HCT116 (cell line): ENCODE data around the gene CDC42EP4.

Experiments used
- CBX3 ChIP-seq: IDR thresholded peaks from 2 replicates; pipeline ENCODE4 v1.6.1; 2012; ENCODE audit warnings: low read depth
- EZH2 ChIP-seq: fragments of 200-600 bp; sonication (generic); IDR thresholded peaks from 2 replicates; pipeline ENCODE4 v1.6.1; 2017; ENCODE audit warnings: antibody characterized with exemption, mixed run types
- POLR2A ChIP-seq: IDR thresholded peaks from 2 replicates; pipeline ENCODE4 v1.7.0; 2011; ENCODE audit warnings: borderline replicate concordance; ENCODE audit not compliant: insufficient read depth, insufficient read length; ENCODE audit errors: extremely low read depth
- POLR2AphosphoS5 ChIP-seq: IDR thresholded peaks from 2 replicates; pipeline ENCODE4 v1.6.1; 2011; ENCODE audit warnings: mild to moderate bottlenecking, low read depth, low read length, moderate library complexity
- RAD21 ChIP-seq: IDR thresholded peaks from 2 replicates; pipeline ENCODE4 v1.6.1; 2012; ENCODE audit warnings: low read depth, mild to moderate bottlenecking
- TCF7L2 ChIP-seq: IDR thresholded peaks from 2 replicates; pipeline ENCODE4 v1.7.0; 2011; ENCODE audit warnings: borderline replicate concordance, inconsistent platforms; ENCODE audit not compliant: insufficient read depth, insufficient read length; ENCODE audit errors: extremely low read depth
- ZNF274 ChIP-seq: fragments of 200-500 bp; sonication (Bioruptor generic); IDR thresholded peaks from 2 replicates; pipeline ENCODE4 v1.6.1; 2014; ENCODE audit warnings: mild to moderate bottlenecking, low read depth, low read length, inconsistent platforms
- TF ChIP-seq, protein P1 (sequence below), 3 experiments: fragments of 200-600 bp in 1 of 3; sonication (generic) in 1 of 3; IDR thresholded peaks in 2 of 3; conservative IDR thresholded peaks in 1 of 3; 2 replicates each; pipeline ENCODE4 v1.5.1; 2012 to 2017; ENCODE audit warnings: low read depth in 2 of 3, low read length in 2 of 3, antibody characterized with exemption in 1 of 3, borderline replicate concordance in 1 of 3, control low read depth in 1 of 3, mild to moderate bottlenecking in 1 of 3, mixed read lengths in 1 of 3, mixed run types in 1 of 3, moderate library complexity in 1 of 3; ENCODE audit not compliant: insufficient read depth in 1 of 3
- TF ChIP-seq, protein P2 (sequence below): IDR thresholded peaks from 2 replicates; pipeline ENCODE4 v1.6.1; 2012; ENCODE audit warnings: low read depth

DNA sequence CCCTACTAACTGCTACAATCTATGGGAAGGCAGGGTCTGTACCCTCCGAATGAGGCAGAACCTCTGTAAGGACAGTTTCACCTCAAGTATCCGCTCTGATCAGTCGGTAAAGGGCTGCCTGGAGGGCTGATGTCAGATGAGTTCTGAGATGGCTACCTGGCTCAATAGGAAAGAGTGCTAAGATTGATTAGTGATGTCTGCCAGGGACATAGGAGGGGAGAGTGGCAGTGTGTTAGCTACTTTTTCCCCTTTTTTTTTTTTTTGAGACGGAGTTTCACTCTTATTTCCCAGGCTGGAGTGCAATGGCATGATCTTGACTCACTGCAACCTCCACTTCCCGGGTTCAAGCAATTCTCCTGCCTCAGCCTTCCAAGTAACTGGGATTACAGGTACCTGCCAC lies 39.1 kb upstream of the CDC42EP4 start:
- no peak for TF ChIP-seq EZH2
- TF ChIP-seq, protein P1, sequence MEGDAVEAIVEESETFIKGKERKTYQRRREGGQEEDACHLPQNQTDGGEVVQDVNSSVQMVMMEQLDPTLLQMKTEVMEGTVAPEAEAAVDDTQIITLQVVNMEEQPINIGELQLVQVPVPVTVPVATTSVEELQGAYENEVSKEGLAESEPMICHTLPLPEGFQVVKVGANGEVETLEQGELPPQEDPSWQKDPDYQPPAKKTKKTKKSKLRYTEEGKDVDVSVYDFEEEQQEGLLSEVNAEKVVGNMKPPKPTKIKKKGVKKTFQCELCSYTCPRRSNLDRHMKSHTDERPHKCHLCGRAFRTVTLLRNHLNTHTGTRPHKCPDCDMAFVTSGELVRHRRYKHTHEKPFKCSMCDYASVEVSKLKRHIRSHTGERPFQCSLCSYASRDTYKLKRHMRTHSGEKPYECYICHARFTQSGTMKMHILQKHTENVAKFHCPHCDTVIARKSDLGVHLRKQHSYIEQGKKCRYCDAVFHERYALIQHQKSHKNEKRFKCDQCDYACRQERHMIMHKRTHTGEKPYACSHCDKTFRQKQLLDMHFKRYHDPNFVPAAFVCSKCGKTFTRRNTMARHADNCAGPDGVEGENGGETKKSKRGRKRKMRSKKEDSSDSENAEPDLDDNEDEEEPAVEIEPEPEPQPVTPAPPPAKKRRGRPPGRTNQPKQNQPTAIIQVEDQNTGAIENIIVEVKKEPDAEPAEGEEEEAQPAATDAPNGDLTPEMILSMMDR (IDR thresholded peaks at IDR 0.05 in 2 of 3, conservative IDR thresholded peaks at IDR 0.05 in 1 of 3; ENCODE audit: borderline replicate concordance in 1 of 3, insufficient read depth in 1 of 3, low read depth in 2 of 3, low read length in 2 of 3), result no peak
- no peak for TF ChIP-seq ZNF274
- TF ChIP-seq POLR2A, result no peak
- TF ChIP-seq, protein P2, sequence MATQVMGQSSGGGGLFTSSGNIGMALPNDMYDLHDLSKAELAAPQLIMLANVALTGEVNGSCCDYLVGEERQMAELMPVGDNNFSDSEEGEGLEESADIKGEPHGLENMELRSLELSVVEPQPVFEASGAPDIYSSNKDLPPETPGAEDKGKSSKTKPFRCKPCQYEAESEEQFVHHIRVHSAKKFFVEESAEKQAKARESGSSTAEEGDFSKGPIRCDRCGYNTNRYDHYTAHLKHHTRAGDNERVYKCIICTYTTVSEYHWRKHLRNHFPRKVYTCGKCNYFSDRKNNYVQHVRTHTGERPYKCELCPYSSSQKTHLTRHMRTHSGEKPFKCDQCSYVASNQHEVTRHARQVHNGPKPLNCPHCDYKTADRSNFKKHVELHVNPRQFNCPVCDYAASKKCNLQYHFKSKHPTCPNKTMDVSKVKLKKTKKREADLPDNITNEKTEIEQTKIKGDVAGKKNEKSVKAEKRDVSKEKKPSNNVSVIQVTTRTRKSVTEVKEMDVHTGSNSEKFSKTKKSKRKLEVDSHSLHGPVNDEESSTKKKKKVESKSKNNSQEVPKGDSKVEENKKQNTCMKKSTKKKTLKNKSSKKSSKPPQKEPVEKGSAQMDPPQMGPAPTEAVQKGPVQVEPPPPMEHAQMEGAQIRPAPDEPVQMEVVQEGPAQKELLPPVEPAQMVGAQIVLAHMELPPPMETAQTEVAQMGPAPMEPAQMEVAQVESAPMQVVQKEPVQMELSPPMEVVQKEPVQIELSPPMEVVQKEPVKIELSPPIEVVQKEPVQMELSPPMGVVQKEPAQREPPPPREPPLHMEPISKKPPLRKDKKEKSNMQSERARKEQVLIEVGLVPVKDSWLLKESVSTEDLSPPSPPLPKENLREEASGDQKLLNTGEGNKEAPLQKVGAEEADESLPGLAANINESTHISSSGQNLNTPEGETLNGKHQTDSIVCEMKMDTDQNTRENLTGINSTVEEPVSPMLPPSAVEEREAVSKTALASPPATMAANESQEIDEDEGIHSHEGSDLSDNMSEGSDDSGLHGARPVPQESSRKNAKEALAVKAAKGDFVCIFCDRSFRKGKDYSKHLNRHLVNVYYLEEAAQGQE, result no peak
- TF ChIP-seq RAD21, result no peak
- no peak for TF ChIP-seq POLR2AphosphoS5
- TF ChIP-seq TCF7L2, result no peak
- TF ChIP-seq CBX3, result no peak
